KBM-7 (cell line): ENCODE data around the gene ANO6.
"Not testable (repeated sequence)": the region's sequence is repeated elsewhere in the genome, so short reads cannot be mapped to it uniquely, and the experiment has no call there.

ENCODE experiments used
- DNase-seq: peaks from one replicate; pipeline ENCODE4 v3.0.0-alpha.2; 2015
- in situ Hi-C: fragments of 300-500 bp; cut with MboI; formaldehyde crosslinking; loops from 2 replicates; pipeline ENCODE4 v1.14.3; 2020; ENCODE audit warnings: low sequenced_read_pairs, low pct_unique_long_range_greater_than_20kb, mixed read lengths

The ANO6 gene

GRCh38 chr12:45296046-45296586 is 80.2 kb downstream of the ANO6 start:
- no peak for DNase-seq
- in situ Hi-C loops: no loop called here

- in situ Hi-C loops: no loop called here
- no peak for DNase-seq
Measured at GRCh38 chr12:45298047-45298446, 82.2 kb downstream of the ANO6 start.

GRCh38 chr12:45298721-45299692 is 83.1 kb downstream of the ANO6 start:
- in situ Hi-C loops: no loop called here
- DNase-seq: no peak

- DNase-seq: no peak
- in situ Hi-C loops: no loop called here
Measured at GRCh38 chr12:45302621-45303369, 86.9 kb downstream of the ANO6 start.

- in situ Hi-C loops: no loop called here
- DNase-seq: no peak
Measured at GRCh38 chr12:45303945-45304344, 88.0 kb downstream of the ANO6 start.

- no peak for DNase-seq
- in situ Hi-C loops: no loop called here
Measured at GRCh38 chr12:45304514-45305178, 88.8 kb downstream of the ANO6 start.

- in situ Hi-C loops: no loop called here
- no peak for DNase-seq
Measured at GRCh38 chr12:45305907-45306306, 90.0 kb downstream of the ANO6 start.

- in situ Hi-C loops: no loop called here
- DNase-seq: no peak
Measured at GRCh38 chr12:45309836-45310626, 94.1 kb downstream of the ANO6 start.

- no peak for DNase-seq
- in situ Hi-C loops: no loop called here
Measured at GRCh38 chr12:45310627-45310968, 94.7 kb downstream of the ANO6 start.

- in situ Hi-C loops: no loop called here
- no peak for DNase-seq
Measured at GRCh38 chr12:45312012-45312411, 96.1 kb downstream of the ANO6 start.

GRCh38 chr12:45314770-45315169 is 98.9 kb downstream of the ANO6 start:
- in situ Hi-C loops: no loop called here
- DNase-seq: no peak

GRCh38 chr12:45315462-45315861 is 99.6 kb downstream of the ANO6 start:
- no peak for DNase-seq
- in situ Hi-C loops: no loop called here

GRCh38 chr12:45317261-45317660 is 101.4 kb downstream of the ANO6 start:
- in situ Hi-C loops, DNase-seq: not testable (repeated sequence)

- DNase-seq: no peak
- in situ Hi-C loops: no loop called here
Measured at GRCh38 chr12:45322810-45323209, 106.9 kb downstream of the ANO6 start.

GRCh38 chr12:45324391-45324790 is 108.5 kb downstream of the ANO6 start:
- in situ Hi-C loops: no loop called here
- peak; percentile 4 for DNase-seq

- in situ Hi-C loops: no loop called here
- DNase-seq: no peak
Measured at GRCh38 chr12:45326358-45326975, 110.6 kb downstream of the ANO6 start.

- in situ Hi-C loops: no loop called here
- peak; percentile 7 for DNase-seq
Measured at GRCh38 chr12:45327823-45328383, 112.0 kb downstream of the ANO6 start.

GRCh38 chr12:45329238-45329637 is 113.3 kb downstream of the ANO6 start:
- in situ Hi-C loops: no loop called here
- DNase-seq: no peak
